ENCODE results near the gene CREG2. TPM values are rescaled to one million over a fixed set of nuclear protein-coding genes. Genes with fewer than 3 reads are reported as not detected.
"Not testable (repeated sequence)": the region's sequence is repeated elsewhere in the genome, so short reads cannot be mapped to it uniquely, and the experiment has no call there.

CREG2 gene
- total and polyA plus RNA-seq, 2 experiments from 2014 or later = 1.7 to 2.6 TPM

DNA sequence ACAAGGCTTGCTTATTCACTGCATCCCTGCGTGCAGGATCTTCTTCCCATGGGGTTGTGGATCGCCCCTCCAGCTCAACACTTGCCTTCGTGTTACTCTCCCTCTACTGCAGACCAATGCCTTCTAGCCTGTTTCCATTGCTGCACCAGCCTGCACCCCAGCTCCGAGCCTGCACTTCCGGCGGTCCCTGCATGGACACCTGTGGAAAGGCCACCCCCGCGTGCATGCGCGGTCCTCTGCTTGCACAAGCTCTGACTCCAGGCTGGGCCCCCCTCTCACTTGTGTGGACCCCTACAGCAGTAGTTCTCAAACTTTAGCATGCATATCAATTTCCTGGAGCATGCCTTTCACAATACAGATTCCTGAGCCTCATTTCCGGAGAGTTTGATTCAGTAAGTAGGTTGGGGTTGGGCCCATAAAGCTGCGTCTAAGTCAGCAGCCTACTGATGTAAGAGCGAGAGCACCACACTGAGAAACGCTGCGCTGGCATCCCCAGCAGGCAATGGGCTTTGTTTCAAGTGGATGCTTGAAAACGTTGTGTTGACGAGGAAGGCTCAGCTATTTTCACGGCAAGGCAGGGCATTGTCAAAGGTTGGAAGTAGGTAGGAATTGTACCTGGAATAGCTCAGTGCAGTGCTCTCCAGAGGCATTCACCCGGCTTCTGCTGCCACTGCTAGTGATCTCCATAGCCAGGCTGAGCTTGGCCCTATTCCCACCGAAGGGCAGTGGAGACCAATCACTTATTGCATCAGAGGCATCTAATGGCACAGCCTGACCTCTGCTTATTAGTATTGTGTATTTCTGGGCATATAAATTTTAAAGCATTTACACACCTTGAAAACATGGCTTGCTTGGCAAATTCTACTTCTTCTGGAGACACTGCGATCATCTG is 32.6 kb downstream of the CREG2 start:
- ATAC-seq (peak; percentile 50), DNase-seq (ENCODE audit: low spot score) (no peak)
- Histone ChIP-seq H3K27ac (ENCODE audit: low read depth) (no peak overlapping the region), H4K20me1 (replicated peaks; ENCODE audit: insufficient read depth) (no peaks in the 10 kb centered on the region), H3K4me3 (no peak overlapping the region), H3K9me2 (ENCODE audit: insufficient read depth) (no peaks in the 10 kb centered on the region), H3K79me2 (replicated peaks; ENCODE audit: insufficient read depth) (no peaks in the 10 kb centered on the region), H3K36me3 (ENCODE audit: insufficient read depth) (no peaks in the 10 kb centered on the region), H3F3A (replicated peaks; ENCODE audit: low read depth) (no peaks in the 10 kb centered on the region), H3K4me1 (ENCODE audit: insufficient read depth) (0 out of 2 replicates have a peak, but pooled peaks cover 6% of the 10 kb centered on the region), H3K4me2 (no peak overlapping the region), H2AFZ (peak overlapping the region; percentile 91), H3K27me3 (ENCODE audit: insufficient read depth) (no peaks in the 10 kb centered on the region)
- Mint-ChIP-seq H3K36me3 (ENCODE audit: low read depth) (no peaks in the 10 kb centered on the region), H3K4me1 (peaks cover 16% of the 10 kb centered on the region), H3K9me3 (no peaks in the 10 kb centered on the region), H3K27me3 (ENCODE audit: insufficient read depth, low read depth, poor library complexity) (peaks cover 10% of the 10 kb centered on the region), H3K4me3 (no peak overlapping the region), H3K27ac (no peak overlapping the region)
- no peak for TF ChIP-seq EZH2phosphoT487 (IDR thresholded peaks at IDR 0.05; ENCODE audit: unreplicated experiment)
- TF ChIP-seq, protein P1, sequence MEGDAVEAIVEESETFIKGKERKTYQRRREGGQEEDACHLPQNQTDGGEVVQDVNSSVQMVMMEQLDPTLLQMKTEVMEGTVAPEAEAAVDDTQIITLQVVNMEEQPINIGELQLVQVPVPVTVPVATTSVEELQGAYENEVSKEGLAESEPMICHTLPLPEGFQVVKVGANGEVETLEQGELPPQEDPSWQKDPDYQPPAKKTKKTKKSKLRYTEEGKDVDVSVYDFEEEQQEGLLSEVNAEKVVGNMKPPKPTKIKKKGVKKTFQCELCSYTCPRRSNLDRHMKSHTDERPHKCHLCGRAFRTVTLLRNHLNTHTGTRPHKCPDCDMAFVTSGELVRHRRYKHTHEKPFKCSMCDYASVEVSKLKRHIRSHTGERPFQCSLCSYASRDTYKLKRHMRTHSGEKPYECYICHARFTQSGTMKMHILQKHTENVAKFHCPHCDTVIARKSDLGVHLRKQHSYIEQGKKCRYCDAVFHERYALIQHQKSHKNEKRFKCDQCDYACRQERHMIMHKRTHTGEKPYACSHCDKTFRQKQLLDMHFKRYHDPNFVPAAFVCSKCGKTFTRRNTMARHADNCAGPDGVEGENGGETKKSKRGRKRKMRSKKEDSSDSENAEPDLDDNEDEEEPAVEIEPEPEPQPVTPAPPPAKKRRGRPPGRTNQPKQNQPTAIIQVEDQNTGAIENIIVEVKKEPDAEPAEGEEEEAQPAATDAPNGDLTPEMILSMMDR (conservative IDR thresholded peaks at IDR 0.05; ENCODE audit: low read depth in 2 of 2) = no peak
- TF ChIP-seq ZNF462 (CRISPR knock-in tag; IDR thresholded peaks at IDR 0.05) = no peak
- TF ChIP-seq STAT1 (IDR thresholded peaks at IDR 0.05; ENCODE audit: unreplicated experiment) = no peak
- no peak for TF ChIP-seq NANOG (IDR thresholded peaks at IDR 0.05; ENCODE audit: borderline replicate concordance)
- TF ChIP-seq, protein P2, sequence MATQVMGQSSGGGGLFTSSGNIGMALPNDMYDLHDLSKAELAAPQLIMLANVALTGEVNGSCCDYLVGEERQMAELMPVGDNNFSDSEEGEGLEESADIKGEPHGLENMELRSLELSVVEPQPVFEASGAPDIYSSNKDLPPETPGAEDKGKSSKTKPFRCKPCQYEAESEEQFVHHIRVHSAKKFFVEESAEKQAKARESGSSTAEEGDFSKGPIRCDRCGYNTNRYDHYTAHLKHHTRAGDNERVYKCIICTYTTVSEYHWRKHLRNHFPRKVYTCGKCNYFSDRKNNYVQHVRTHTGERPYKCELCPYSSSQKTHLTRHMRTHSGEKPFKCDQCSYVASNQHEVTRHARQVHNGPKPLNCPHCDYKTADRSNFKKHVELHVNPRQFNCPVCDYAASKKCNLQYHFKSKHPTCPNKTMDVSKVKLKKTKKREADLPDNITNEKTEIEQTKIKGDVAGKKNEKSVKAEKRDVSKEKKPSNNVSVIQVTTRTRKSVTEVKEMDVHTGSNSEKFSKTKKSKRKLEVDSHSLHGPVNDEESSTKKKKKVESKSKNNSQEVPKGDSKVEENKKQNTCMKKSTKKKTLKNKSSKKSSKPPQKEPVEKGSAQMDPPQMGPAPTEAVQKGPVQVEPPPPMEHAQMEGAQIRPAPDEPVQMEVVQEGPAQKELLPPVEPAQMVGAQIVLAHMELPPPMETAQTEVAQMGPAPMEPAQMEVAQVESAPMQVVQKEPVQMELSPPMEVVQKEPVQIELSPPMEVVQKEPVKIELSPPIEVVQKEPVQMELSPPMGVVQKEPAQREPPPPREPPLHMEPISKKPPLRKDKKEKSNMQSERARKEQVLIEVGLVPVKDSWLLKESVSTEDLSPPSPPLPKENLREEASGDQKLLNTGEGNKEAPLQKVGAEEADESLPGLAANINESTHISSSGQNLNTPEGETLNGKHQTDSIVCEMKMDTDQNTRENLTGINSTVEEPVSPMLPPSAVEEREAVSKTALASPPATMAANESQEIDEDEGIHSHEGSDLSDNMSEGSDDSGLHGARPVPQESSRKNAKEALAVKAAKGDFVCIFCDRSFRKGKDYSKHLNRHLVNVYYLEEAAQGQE (IDR thresholded peaks at IDR 0.05; ENCODE audit: unreplicated experiment) = no peak
- TF ChIP-seq POLR2AphosphoS5 (IDR thresholded peaks at IDR 0.05; ENCODE audit: low read depth) = no peak
- TF ChIP-seq ZNF331 (CRISPR knock-in tag; IDR thresholded peaks at IDR 0.05; ENCODE audit: low read depth) = no peak
- no peak for TF ChIP-seq ZNF114 (CRISPR knock-in tag; IDR thresholded peaks at IDR 0.05)
- TF ChIP-seq JUNB (IDR thresholded peaks at IDR 0.05; ENCODE audit: unreplicated experiment) = no peak

- not testable (repeated sequence) for H3K27ac Mint-ChIP-seq; H3K36me3 ChIP-seq (ENCODE audit: insufficient read depth); H3K79me2 ChIP-seq (replicated peaks; ENCODE audit: insufficient read depth); H3K4me1 ChIP-seq (ENCODE audit: insufficient read depth); ATAC-seq; H3K4me3 ChIP-seq; DNase-seq (ENCODE audit: low spot score); H3F3A ChIP-seq (replicated peaks; ENCODE audit: low read depth); H3K27me3 ChIP-seq (ENCODE audit: insufficient read depth); H3K27ac ChIP-seq (ENCODE audit: low read depth); H3K36me3 Mint-ChIP-seq (ENCODE audit: low read depth); H3K9me2 ChIP-seq (ENCODE audit: insufficient read depth); H2AFZ ChIP-seq; H3K4me2 ChIP-seq; H4K20me1 ChIP-seq (replicated peaks; ENCODE audit: insufficient read depth); H3K4me3 Mint-ChIP-seq; H3K9me3 Mint-ChIP-seq
- Mint-ChIP-seq H3K4me1 (peaks cover 12% of the 10 kb centered on the region), H3K27me3 (ENCODE audit: insufficient read depth, low read depth, poor library complexity) (peaks cover 11% of the 10 kb centered on the region)
Observed at GRCh38 chr2:101352631-101353030, 34.7 kb downstream of the CREG2 start.

All from GM23338 (cell line).